ENCODE results near the gene SND1. TPM values are rescaled to one million over a fixed set of nuclear protein-coding genes. Genes with fewer than 3 reads are reported as not detected.

SND1 gene
- total and polyA plus RNA-seq, 2 of the 4 experiments (the other 2 are of a cell fraction): 154 to 294 TPM

GRCh38 chr7:127863082-127863481, 211.1 kb downstream of the SND1 start:
- H2BK120ac ChIP-seq (ENCODE audit: low read depth, low read length): no peak overlapping the region
- no peak overlapping the region for H2AK5ac ChIP-seq (ENCODE audit: low read depth, low read length)
- H4K8ac ChIP-seq (ENCODE audit: low read depth in 2 of 2, low read length in 2 of 2): no peak overlapping the region
- no peaks in the 10 kb centered on the region; the same call in 1 of the 2 replicates for H3K4me1 ChIP-seq (ENCODE audit: control insufficient read depth, insufficient read depth, low read length)
- peaks cover 28 to 76% of the 10 kb centered on the region in 2 experiments for H3K79me1 ChIP-seq (ENCODE audit: low read depth in 1 of 2, low read length in 2 of 2)
- TF ChIP-seq FOS (IDR thresholded peaks at IDR 0.05; ENCODE audit: low read depth, low read length) (no peak), MAZ (IDR thresholded peaks at IDR 0.05; ENCODE audit: borderline replicate concordance, low read depth, low read length) (no peak), MAFK (IDR thresholded peaks at IDR 0.05; ENCODE audit: low read depth, low read length) (no peak), USF2 (IDR thresholded peaks at IDR 0.05; ENCODE audit: low read depth, low read length) (no peak)
- H2BK20ac ChIP-seq (ENCODE audit: low read depth, low read length): no peak overlapping the region
- H3K9me1 ChIP-seq (ENCODE audit: insufficient read depth, low read length): peaks cover 8% of the 10 kb centered on the region
- CTCF ChIA-PET: no interaction called here
- no peak overlapping the region for H3K9ac ChIP-seq (ENCODE audit: low read depth, low read length)
- H2BK15ac ChIP-seq (ENCODE audit: low read depth, low read length): no peak overlapping the region
- no peak overlapping the region for H3K27ac ChIP-seq (ENCODE audit: insufficient read depth, low read length)
- ATAC-seq (ENCODE audit: low read depth): no peak
- H3K4me3 ChIP-seq (ENCODE audit: insufficient read depth, low read depth, low read length): no peak overlapping the region
- POLR2A ChIA-PET (ENCODE audit: unreplicated experiment): no interaction called here
- H3K14ac ChIP-seq (replicated peaks; ENCODE audit: low read depth, low read length): no peak overlapping the region
- no peak overlapping the region for H3K18ac ChIP-seq (ENCODE audit: low read depth, low read length)
- dilution Hi-C loops (cut with HindIII; ENCODE audit: low sequenced_read_pairs, unreplicated experiment): no loop called here
- H3K4ac ChIP-seq (ENCODE audit: low read depth, low read length): no peak overlapping the region
- H2AFZ ChIP-seq (replicated peaks; ENCODE audit: low read length, poor library complexity): no peak overlapping the region
- no peaks in the 10 kb centered on the region for H3K9me3 ChIP-seq (ENCODE audit: control insufficient read depth, insufficient read depth, low read length)
- H3K23ac ChIP-seq (ENCODE audit: low read depth, low read length): no peak overlapping the region
- H3K56ac ChIP-seq (ENCODE audit: extremely low read depth, insufficient read depth, low read length): no peak overlapping the region
- H4K20me1 ChIP-seq (ENCODE audit: insufficient read depth, low read length): peaks cover 66% of the 10 kb centered on the region
- no CpG with 5 or more reads among the region's 3 CpGs for WGBS, 2 experiments (ENCODE audit: extremely low coverage in 2 of 2, insufficient read length in 1 of 2)
- intact Hi-C loops (cut with micrococcal nuclease): no loop called here
- H4K91ac ChIP-seq (ENCODE audit: insufficient read depth, low read depth, low read length): no peak overlapping the region
- no peaks in the 10 kb centered on the region for H3K27me3 ChIP-seq (ENCODE audit: control insufficient read depth, insufficient read depth, low read length)
- H3K36me3 ChIP-seq (ENCODE audit: control insufficient read depth, insufficient read depth, low read length): peaks cover 1% of the 10 kb centered on the region
- no peak overlapping the region for H2AK9ac ChIP-seq (replicated peaks; ENCODE audit: low read depth, low read length, poor library complexity)
- H3K4me2 ChIP-seq (ENCODE audit: low read depth, low read length): no peak overlapping the region
- no peak for DNase-seq
- H4K5ac ChIP-seq (ENCODE audit: low read depth, low read length): no peak overlapping the region
- in situ Hi-C loops (cut with MboI; ENCODE audit: low sequenced_read_pairs): no loop called here
- BruUV-seq (replicated peaks): no TSS peak
- H2BK5ac ChIP-seq (ENCODE audit: low read depth, low read length, poor library complexity, severe bottlenecking): no peak overlapping the region
